Liver (tissue), 9 donors: ENCODE data around the gene CSTPP1. TPM values are rescaled to one million over a fixed set of nuclear protein-coding genes. Genes with fewer than 3 reads are reported as not detected.
A peak's percentile ranks its signal among the peaks of the same experiment; 100 is the strongest.
"Not testable (repeated sequence)": the region's sequence is repeated elsewhere in the genome, so short reads cannot be mapped to it uniquely, and the experiment has no call there.

Source experiments
- DNase-seq: peaks from one replicate; pipeline ENCODE4 v3.0.0-alpha.2; 2017; ENCODE audit warnings: low spot score
- H3K27ac ChIP-seq, 2 donors: one replicate each; pipeline ENCODE4 v1.7.0; 2013; ENCODE audit warnings: inconsistent platforms in 2 of 2, low read length in 2 of 2, control low read depth in 1 of 2, low read depth in 1 of 2, mild to moderate bottlenecking in 1 of 2
- H3K27me3 ChIP-seq, 4 donors: one replicate each; pipeline versions ENCODE4 v1.6.1 to v1.7.0; 2013; ENCODE audit warnings: low read length in 3 of 4, inconsistent platforms in 1 of 4, mild to moderate bottlenecking in 1 of 4, moderate library complexity in 1 of 4; ENCODE audit not compliant: control insufficient read depth in 4 of 4, insufficient read depth in 4 of 4
- H3K36me3 ChIP-seq, 4 donors: one replicate each; pipeline versions ENCODE4 v1.6.1 to v1.7.0; 2013; ENCODE audit warnings: low read length in 3 of 4, mild to moderate bottlenecking in 3 of 4, low read depth in 1 of 4, moderate library complexity in 1 of 4; ENCODE audit not compliant: control insufficient read depth in 4 of 4, insufficient read depth in 3 of 4
- H3K4me1 ChIP-seq, 4 donors: one replicate each; pipeline versions ENCODE4 v1.6.1 to v1.7.0; 2013; ENCODE audit warnings: low read length in 3 of 4, mild to moderate bottlenecking in 3 of 4, moderate library complexity in 1 of 4; ENCODE audit not compliant: control insufficient read depth in 4 of 4, insufficient read depth in 4 of 4
- H3K4me3 ChIP-seq, 3 donors: one replicate each; pipeline versions ENCODE4 v1.6.1 to v1.7.0; 2013; ENCODE audit warnings: low read length in 3 of 3, control low read depth in 1 of 3, low read depth in 1 of 3, mild to moderate bottlenecking in 1 of 3
- H3K9ac ChIP-seq, 2 donors: one replicate each; pipeline ENCODE4 v1.7.0; 2013; ENCODE audit warnings: low read length in 2 of 2, mild to moderate bottlenecking in 2 of 2, moderate library complexity in 2 of 2, control low read depth in 1 of 2, low read depth in 1 of 2
- H3K9me3 ChIP-seq, 4 donors: one replicate each; pipeline versions ENCODE4 v1.6.1 to v1.7.0; 2013; ENCODE audit warnings: low read length in 3 of 4; ENCODE audit not compliant: control insufficient read depth in 4 of 4
- EGR1 ChIP-seq, 2 donors: IDR thresholded peaks; 2 replicates each; pipeline ENCODE4 v1.6.1; 2016 to 2018; ENCODE audit warnings: antibody characterized with exemption in 2 of 2, low read depth in 2 of 2
- FOXA1 ChIP-seq: IDR thresholded peaks from 2 replicates; pipeline ENCODE4 v1.6.1; 2016; ENCODE audit warnings: antibody characterized with exemption
- FOXA2 ChIP-seq: IDR thresholded peaks from 2 replicates; pipeline ENCODE4 v1.6.1; 2016; ENCODE audit warnings: antibody characterized with exemption
- GABPA ChIP-seq, 2 donors: IDR thresholded peaks in 1 of 2; conservative IDR thresholded peaks in 1 of 2; 2 replicates each; pipeline ENCODE4 v1.6.1; 2016; ENCODE audit warnings: antibody characterized with exemption in 2 of 2, mild to moderate bottlenecking in 1 of 2, moderate library complexity in 1 of 2
- HNF4A ChIP-seq, 2 donors: conservative IDR thresholded peaks; 2 replicates each; pipeline ENCODE4 v1.6.1; 2016; ENCODE audit warnings: antibody characterized with exemption in 2 of 2, mild to moderate bottlenecking in 2 of 2
- HNF4G ChIP-seq: IDR thresholded peaks from 2 replicates; pipeline ENCODE4 v1.6.1; 2016; ENCODE audit warnings: antibody characterized with exemption
- JUND ChIP-seq, 2 donors: IDR thresholded peaks; 2 replicates each; pipeline ENCODE4 v1.6.1; 2016; ENCODE audit warnings: antibody characterized with exemption in 2 of 2
- NR2F2 ChIP-seq: IDR thresholded peaks from 2 replicates; pipeline ENCODE4 v1.6.1; 2016; ENCODE audit warnings: antibody characterized with exemption
- RAD21 ChIP-seq, 2 donors: IDR thresholded peaks; 2 replicates each; pipeline ENCODE4 v1.6.1; 2016; ENCODE audit warnings: antibody characterized with exemption in 2 of 2, mild to moderate bottlenecking in 2 of 2
- RXRA ChIP-seq, 2 donors: IDR thresholded peaks; 2 replicates each; pipeline ENCODE4 v1.6.1; 2017 to 2018; ENCODE audit warnings: antibody characterized with exemption in 2 of 2, mild to moderate bottlenecking in 1 of 2
- SP1 ChIP-seq: IDR thresholded peaks from 2 replicates; pipeline ENCODE4 v1.6.1; 2018; ENCODE audit warnings: antibody characterized with exemption, mild to moderate bottlenecking
- TAF1 ChIP-seq: conservative IDR thresholded peaks from 2 replicates; pipeline ENCODE4 v1.6.1; 2016; ENCODE audit warnings: antibody characterized with exemption, mild to moderate bottlenecking
- YY1 ChIP-seq: IDR thresholded peaks from 2 replicates; pipeline ENCODE4 v1.6.1; 2016; ENCODE audit warnings: antibody characterized with exemption, mild to moderate bottlenecking
- WGBS: extraction: QIAGEN DNeasy Blood & Tissue Kit; methylation state at CpG from one replicate; pipeline ENCODE4 v1.1.7; 2013; 5-methylcytosine and 5-hydroxymethylcytosine counted together
- polyA plus RNA-seq, 2 donors: library from polyadenylated mRNA; stranded (reverse) in 1 of 2; unstranded in 1 of 2; fragments of 200-250 nt in 1 of 2; fragments of >200 nt in 1 of 2; fragmentation: Nextera tagmentation in 1 of 2; extraction: Ambion mirVana in 1 of 2; gene quantifications; one replicate each; pipeline versions ENCODE4 v1.2.1 to v1.2.3, GENCODE V29; 2013 to 2015
- total RNA-seq, 2 donors: library from RNA; depleted of rRNA; stranded (reverse); fragments of >200 nt; gene quantifications; one replicate each; pipeline ENCODE4 v1.2.3, GENCODE V29; 2014
- TF ChIP-seq, protein P1 (sequence below): fragments of 150-350 bp; IDR thresholded peaks from 2 replicates; pipeline ENCODE4 v1.5.1; 2017; ENCODE audit warnings: improper control_type of control experiment, low read depth, low read length; ENCODE audit not compliant: missing input control
- TF ChIP-seq, protein P2 (sequence below): IDR thresholded peaks from 2 replicates; pipeline ENCODE4 v1.6.1; 2016; ENCODE audit warnings: antibody characterized with exemption
- TF ChIP-seq, protein P3 (sequence below): IDR thresholded peaks from 2 replicates; pipeline ENCODE4 v1.6.1; 2016; ENCODE audit warnings: antibody characterized with exemption
- TF ChIP-seq, protein P4 (sequence below): IDR thresholded peaks from 2 replicates; pipeline ENCODE4 v1.6.1; 2016; ENCODE audit warnings: antibody characterized with exemption, mild to moderate bottlenecking
- TF ChIP-seq, protein P5 (sequence below): IDR thresholded peaks from 2 replicates; pipeline ENCODE4 v1.6.1; 2016; ENCODE audit warnings: antibody characterized with exemption
- donor health status: healthy.
- donor health status: healthy.
- donor health status: healthy.
- donor health status: healthy.
- donor health status: healthy.

CSTPP1 gene
- total and polyA plus RNA-seq, 4 donors: 5.4 to 6.6 (median 5.7) TPM

DNA sequence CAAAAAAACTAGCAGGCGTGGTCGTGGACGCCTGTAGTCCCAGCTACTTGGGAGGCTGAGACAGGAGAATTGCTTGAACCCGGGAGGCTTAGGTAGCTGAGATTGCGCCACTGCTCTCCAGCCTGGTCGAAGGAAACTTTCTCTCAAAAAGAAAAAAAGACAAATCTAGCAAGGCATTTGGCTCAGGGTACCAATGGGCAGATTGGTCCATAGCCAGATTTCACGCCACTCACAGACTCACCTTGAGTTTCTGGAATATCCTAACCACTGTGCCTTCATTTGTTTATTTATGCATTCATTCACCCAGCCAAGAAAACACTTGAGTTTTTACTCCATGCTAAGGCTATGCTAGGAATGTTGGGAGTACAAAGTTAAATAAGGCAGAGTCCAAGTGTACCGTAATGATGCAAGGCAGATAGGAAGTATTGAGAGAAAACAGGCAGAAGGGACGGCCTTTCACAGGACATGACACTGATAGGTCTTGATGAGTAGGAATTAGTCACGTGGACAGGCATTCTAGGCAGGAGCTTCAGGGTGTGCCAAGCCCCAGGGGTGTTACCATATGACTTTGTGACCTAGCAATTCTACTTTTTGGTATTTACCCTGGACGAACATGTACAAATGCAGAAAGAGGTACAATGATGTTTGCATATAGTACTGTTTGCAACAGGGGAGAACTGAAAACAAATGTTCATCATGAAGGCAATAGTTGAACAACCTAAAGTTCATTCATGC lies 252.7 kb downstream of the CSTPP1 start:
- WGBS: 38% methylated on average over 11 of the region's 11 CpGs
- H3K4me1 ChIP-seq: peaks cover 6 to 46% (median 39%) of the 10 kb centered on the region in 4 donors

DNA sequence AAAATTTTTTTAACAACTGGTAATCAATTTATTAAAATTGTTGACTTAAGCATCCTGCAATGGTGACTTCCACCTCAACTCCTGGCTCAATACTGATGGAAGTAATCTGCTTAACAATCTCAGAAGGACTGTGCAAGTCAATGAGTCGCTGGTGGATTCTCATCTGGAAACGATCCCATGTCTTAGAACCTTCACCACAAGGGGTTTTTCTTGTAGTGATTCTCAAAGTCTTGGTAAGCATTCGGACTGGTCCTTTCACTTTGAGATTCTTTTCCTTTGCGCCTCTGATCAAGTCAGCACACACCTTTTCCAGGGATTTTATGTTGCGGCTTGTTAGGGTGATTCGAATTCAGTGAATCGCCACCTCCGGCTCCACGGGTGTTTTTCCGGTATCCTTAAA lies 254.6 kb downstream of the CSTPP1 start:
- H3K27me3 ChIP-seq, H3K9me3 ChIP-seq, H3K27ac ChIP-seq, DNase-seq, H3K36me3 ChIP-seq, H3K9ac ChIP-seq, H3K4me3 ChIP-seq: not testable (repeated sequence)
- WGBS: 93% methylated on average over 10 of the region's 10 CpGs
- H3K4me1 ChIP-seq: peaks cover 3 to 32% (median 27%) of the 10 kb centered on the region in 4 donors

More for the DNA sequence above, 252.7 kb downstream of the CSTPP1 start:
- Histone ChIP-seq H3K9ac (no peak overlapping the region), H3K4me3 (no peak overlapping the region), H3K27ac (peak overlapping the region; percentile 13 to 79), H3K27me3 (no peaks in the 10 kb centered on the region), H3K36me3 (no peaks in the 10 kb centered on the region), H3K9me3 (no peaks in the 10 kb centered on the region)
- TF ChIP-seq RAD21 (IDR thresholded peaks at IDR 0.05) (peak; percentile 55 to 59), YY1 (peak; percentile 84), GABPA (IDR thresholded peaks at IDR 0.05 in 1 of 2, conservative IDR thresholded peaks at IDR 0.05 in 1 of 2) (peak in 1 of 2 donors; percentile 74), TAF1 (no peak), RXRA (IDR thresholded peaks at IDR 0.05) (peak; percentile 99), HNF4A (conservative IDR thresholded peaks at IDR 0.05) (peak; percentile 96 to 99), NR2F2 (peak; percentile 74), JUND (IDR thresholded peaks at IDR 0.05) (peak; percentile 92 to 96), FOXA2 (peak; percentile 95), FOXA1 (peak; percentile 90), SP1 (peak; percentile 99), HNF4G (peak; percentile 94), EGR1 (IDR thresholded peaks at IDR 0.05; ENCODE audit: low read depth in 2 of 2) (peak; percentile 65 to 90)
- TF ChIP-seq, protein P1, sequence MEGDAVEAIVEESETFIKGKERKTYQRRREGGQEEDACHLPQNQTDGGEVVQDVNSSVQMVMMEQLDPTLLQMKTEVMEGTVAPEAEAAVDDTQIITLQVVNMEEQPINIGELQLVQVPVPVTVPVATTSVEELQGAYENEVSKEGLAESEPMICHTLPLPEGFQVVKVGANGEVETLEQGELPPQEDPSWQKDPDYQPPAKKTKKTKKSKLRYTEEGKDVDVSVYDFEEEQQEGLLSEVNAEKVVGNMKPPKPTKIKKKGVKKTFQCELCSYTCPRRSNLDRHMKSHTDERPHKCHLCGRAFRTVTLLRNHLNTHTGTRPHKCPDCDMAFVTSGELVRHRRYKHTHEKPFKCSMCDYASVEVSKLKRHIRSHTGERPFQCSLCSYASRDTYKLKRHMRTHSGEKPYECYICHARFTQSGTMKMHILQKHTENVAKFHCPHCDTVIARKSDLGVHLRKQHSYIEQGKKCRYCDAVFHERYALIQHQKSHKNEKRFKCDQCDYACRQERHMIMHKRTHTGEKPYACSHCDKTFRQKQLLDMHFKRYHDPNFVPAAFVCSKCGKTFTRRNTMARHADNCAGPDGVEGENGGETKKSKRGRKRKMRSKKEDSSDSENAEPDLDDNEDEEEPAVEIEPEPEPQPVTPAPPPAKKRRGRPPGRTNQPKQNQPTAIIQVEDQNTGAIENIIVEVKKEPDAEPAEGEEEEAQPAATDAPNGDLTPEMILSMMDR: no peak
- TF ChIP-seq, protein P2, sequence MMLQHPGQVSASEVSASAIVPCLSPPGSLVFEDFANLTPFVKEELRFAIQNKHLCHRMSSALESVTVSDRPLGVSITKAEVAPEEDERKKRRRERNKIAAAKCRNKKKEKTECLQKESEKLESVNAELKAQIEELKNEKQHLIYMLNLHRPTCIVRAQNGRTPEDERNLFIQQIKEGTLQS: peak; percentile 99
- TF ChIP-seq, protein P3, sequence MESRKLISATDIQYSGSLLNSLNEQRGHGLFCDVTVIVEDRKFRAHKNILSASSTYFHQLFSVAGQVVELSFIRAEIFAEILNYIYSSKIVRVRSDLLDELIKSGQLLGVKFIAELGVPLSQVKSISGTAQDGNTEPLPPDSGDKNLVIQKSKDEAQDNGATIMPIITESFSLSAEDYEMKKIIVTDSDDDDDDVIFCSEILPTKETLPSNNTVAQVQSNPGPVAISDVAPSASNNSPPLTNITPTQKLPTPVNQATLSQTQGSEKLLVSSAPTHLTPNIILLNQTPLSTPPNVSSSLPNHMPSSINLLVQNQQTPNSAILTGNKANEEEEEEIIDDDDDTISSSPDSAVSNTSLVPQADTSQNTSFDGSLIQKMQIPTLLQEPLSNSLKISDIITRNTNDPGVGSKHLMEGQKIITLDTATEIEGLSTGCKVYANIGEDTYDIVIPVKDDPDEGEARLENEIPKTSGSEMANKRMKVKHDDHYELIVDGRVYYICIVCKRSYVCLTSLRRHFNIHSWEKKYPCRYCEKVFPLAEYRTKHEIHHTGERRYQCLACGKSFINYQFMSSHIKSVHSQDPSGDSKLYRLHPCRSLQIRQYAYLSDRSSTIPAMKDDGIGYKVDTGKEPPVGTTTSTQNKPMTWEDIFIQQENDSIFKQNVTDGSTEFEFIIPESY: peak; percentile 83
- TF ChIP-seq, protein P4, sequence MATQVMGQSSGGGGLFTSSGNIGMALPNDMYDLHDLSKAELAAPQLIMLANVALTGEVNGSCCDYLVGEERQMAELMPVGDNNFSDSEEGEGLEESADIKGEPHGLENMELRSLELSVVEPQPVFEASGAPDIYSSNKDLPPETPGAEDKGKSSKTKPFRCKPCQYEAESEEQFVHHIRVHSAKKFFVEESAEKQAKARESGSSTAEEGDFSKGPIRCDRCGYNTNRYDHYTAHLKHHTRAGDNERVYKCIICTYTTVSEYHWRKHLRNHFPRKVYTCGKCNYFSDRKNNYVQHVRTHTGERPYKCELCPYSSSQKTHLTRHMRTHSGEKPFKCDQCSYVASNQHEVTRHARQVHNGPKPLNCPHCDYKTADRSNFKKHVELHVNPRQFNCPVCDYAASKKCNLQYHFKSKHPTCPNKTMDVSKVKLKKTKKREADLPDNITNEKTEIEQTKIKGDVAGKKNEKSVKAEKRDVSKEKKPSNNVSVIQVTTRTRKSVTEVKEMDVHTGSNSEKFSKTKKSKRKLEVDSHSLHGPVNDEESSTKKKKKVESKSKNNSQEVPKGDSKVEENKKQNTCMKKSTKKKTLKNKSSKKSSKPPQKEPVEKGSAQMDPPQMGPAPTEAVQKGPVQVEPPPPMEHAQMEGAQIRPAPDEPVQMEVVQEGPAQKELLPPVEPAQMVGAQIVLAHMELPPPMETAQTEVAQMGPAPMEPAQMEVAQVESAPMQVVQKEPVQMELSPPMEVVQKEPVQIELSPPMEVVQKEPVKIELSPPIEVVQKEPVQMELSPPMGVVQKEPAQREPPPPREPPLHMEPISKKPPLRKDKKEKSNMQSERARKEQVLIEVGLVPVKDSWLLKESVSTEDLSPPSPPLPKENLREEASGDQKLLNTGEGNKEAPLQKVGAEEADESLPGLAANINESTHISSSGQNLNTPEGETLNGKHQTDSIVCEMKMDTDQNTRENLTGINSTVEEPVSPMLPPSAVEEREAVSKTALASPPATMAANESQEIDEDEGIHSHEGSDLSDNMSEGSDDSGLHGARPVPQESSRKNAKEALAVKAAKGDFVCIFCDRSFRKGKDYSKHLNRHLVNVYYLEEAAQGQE: no peak
- TF ChIP-seq, protein P5, sequence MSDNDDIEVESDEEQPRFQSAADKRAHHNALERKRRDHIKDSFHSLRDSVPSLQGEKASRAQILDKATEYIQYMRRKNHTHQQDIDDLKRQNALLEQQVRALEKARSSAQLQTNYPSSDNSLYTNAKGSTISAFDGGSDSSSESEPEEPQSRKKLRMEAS: peak; percentile 92
- peak; percentile 38 for DNase-seq
